Neural progenitor cell (in vitro differentiated cells): ENCODE measurements around the gene TAOK1.

Experiments used
- CTCF ChIP-seq: fragments of 200-600 bp; sonication (generic); IDR thresholded peaks from 2 replicates; pipeline ENCODE4 v1.5.1; 2017; ENCODE audit warnings: antibody characterized with exemption, mild to moderate bottlenecking
- EZH2 ChIP-seq: fragments of 200-600 bp; sonication (generic); IDR thresholded peaks from 2 replicates; pipeline ENCODE4 v1.6.1; 2017; ENCODE audit warnings: antibody characterized with exemption, mild to moderate bottlenecking, moderate library complexity
- EZH2phosphoT487 ChIP-seq: fragments of 200-600 bp; sonication (generic); IDR thresholded peaks from 2 replicates; pipeline ENCODE4 v1.6.1; 2017; ENCODE audit warnings: antibody characterized with exemption

GRCh38 chr17:29345066-29345465 is 45.1 kb upstream of the TAOK1 start:
- no peak for TF ChIP-seq CTCF
- no peak for TF ChIP-seq EZH2
- TF ChIP-seq EZH2phosphoT487, result no peak
